HG02852 (cell line): ENCODE results near the gene ACP1.

Experiments used
- ATAC-seq: cut with Tn5 transposase; IDR thresholded peaks from one replicate; pipeline ENCODE4 v1.9.1; 2021; ENCODE audit warnings: mild to moderate bottlenecking, moderate library complexity; ENCODE audit not compliant: unreplicated experiment

Gene ACP1

DNA sequence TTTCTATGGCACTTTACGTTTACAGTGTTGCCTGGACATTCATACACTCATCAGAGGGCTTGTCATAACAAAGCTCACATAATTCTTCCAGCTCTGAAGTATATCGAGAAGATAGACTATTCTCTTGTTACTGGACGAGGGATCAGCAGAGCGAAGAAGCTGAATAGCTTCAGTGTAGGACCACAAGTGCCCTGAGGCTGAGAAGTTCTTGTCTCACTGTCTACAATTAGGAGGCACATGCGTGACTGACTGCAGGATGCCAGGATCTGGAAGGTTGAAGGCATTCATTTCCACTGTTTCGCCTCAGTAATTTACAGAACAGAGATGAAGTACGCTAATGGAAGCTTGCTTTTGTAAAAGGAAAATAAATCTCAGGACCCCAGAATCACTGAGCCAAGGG is 10.5 kb upstream of the ACP1 start:
- no peak for ATAC-seq

- no peak for ATAC-seq
These were observed 9.6 kb upstream of the ACP1 start for GRCh38 chr2:255195-255594.

GRCh38 chr2:256094-256493 is 8.7 kb upstream of the ACP1 start:
- ATAC-seq: no peak

- no peak for ATAC-seq
These were observed 7.3 kb upstream of the ACP1 start for GRCh38 chr2:257429-257828.

- no peak for ATAC-seq
These were observed 6.9 kb upstream of the ACP1 start for GRCh38 chr2:257842-258241.

DNA sequence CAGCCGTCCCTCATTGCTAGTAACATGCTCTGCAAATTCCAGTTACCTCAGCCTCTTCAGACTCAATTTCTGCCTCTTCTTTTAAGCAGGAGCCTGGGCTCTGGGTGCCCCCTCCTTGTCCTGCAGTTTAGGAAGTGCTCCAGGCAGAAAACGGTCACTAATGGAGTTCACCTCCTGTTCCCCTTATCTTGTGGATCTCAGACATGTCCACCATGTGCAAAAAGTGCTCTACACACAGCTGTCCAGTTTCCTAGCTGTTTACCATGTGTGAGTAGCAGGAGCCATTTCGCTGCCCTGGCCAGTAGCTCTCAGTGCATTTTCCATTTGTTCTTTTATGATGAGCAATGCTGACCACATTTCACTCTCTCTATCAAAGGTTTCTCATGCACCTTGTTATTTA is 5.8 kb upstream of the ACP1 start:
- no peak for ATAC-seq

DNA sequence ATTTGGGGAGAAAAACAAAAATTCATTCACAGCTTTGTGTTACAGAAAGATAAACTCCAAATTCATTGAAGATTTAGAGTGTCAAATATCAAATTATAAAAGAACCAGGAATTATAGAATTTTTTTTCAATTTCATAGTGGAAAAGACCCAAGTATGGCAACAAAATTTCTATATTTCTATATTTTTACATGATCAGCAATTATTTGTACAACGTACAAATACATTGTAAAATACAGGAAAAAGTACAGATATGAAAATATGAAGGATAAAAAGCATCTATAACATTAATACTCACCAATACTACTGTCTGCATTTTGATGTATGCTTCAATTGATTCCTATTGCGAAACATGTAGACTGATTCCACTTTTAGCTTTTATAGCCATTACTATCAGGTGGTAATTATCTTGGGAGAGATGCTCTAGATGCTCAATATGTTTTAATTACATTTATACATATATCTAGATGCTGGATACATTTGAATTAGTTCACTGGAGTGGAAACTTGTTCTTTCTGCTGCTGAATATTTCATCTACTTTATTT is 4.9 kb upstream of the ACP1 start:
- ATAC-seq: no peak

- no peak for ATAC-seq
These were observed 4.1 kb upstream of the ACP1 start for GRCh38 chr2:260507-261161.

DNA sequence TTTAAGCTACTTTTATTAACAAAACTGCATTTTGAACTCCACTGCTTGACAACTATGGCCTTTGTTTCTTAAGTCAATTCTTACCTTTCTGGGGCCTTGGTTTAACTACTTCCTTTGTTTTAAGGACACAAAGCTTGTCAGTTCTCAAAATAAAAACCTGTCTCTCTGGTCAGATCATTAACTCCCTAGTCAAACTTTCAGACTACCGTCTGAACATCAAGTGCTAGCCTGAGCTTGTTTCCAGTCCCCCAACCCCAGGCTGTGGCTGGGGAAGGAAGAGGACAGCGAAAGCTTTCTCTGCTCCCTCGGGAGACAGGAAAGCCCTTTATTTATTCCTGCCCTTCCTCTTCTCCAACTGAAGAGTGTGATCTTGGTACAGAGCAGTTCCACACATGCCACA is 2.6 kb upstream of the ACP1 start:
- no peak for ATAC-seq

DNA sequence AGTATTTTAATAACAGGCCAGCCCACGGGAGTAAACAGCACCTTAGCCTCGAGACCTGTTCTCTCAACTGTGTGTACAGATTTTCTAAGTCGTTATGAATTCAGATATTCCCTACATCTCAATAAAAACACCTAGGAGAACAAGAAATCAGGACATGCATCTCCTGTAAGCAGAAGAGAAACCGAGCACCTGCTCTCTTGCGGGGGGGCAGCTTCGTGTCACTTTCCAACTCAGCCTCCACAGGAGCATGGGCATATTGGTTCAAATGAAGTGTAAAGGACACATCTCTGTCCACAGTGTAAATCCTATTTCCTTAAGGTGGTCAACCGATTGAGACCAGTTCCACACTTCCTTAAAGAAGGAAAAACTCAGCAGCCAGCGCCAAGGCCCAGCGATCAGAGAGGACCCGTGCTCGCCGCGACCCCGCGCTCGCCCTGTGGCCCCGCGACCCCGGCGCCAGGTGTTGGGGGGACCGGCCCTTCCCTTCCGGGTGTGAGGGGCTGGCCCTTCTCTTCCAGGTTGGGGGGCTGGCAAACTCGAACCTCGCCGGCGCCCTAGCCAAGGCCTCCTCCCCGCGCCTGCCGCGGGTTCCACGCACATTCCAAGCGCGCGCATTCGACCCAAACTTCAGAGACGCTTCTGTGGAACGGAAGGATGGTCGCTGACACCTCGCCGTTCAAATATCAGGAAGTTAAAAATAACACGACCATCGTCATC is 1.6 kb upstream of the ACP1 start:
- no peak for ATAC-seq

DNA sequence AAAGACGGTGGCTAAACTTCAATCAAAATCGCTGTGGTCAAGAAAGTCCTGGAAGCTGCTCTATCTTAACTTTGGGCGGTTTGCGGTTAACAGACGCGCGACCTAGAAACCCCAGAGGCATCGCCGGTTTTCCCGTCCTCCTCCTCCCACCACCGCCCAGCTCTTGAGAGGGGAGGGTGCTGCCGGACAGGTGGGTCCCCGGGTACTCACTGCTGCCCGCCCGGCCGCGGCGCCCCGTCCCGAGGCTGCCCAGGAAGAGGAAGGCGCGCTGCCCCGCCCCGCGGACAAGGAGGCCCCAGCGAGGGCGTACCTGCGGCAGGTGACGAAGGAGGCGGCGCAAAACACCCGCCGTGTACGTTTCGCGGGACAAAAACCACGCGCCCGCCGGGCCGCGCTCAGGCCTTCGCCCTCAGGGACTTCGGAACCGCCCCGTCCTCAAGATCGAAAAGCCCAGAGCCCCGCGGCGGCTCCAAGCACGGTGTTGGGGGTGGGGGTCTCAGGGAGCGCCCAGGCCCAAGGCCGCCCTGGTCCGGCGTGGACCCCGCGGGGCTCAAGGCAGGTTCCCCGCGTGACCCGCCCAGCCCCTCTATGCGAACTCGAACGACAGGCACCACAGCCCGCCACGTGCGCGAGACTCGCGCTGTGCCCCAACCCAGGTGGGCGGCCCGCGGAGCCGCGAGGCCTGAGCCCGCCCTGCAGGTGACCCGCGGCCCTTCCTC is 814 bp upstream of the ACP1 start, which contains the start of gene SH3YL1:
Gene SH3YL1, minus strand, starts transcription at position 259 of the 719 bp plus-strand sequence. Its CDS starts 48 bp downstream, at position 211.
- peak; percentile 26 for ATAC-seq

DNA sequence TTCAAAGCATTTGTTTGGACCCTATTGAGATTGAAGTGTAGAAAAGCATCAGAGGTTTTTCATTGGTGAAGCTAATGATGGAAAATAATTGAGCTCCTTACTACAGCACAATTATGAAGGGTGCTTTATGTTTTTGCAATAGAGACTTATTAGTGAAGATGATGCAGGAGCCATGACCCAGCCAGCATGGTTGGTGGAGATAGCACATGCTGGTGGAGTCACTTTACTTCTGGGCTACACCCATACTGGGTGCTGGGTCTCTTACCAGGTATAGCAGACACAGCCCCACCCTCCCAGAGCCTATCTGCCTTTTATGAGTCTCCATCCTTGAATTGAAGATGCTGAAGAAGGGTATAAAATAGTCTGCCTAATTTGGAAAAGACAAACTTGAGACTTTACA is 3.6 kb downstream of the ACP1 start:
- ATAC-seq: no peak

DNA sequence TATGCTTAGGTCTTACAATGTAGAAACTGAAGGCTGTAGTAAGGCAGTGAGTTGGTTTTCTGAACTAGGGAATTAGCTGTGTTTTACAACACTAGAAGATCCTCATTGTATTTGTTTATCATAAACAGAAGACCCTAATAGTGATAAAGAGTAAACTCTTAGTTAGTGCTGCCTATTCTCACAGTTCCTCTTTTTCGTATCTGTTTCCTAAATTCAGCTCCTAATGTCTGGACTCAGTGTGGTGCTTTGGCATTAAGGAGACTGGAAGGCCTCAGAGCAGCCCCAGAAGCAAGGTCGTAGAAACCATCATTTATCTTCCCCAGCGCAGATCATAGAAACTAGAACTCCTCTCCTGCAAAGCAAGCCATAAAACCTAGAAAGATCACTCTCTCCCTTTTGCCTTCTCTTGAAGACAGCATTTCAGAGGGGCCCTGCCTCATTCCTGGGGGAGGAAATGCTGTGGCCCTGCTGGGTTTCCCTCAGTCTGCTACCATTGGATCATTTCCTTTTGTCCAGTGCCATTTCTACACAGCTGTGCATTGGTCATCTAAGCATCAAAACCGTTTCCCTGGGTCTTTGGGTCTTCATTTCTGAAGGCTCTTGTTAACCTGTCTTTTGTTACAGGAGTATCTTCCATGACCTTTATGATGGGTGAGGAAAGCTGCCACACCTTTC is 4.7 kb downstream of the ACP1 start:
- ATAC-seq: no peak

DNA sequence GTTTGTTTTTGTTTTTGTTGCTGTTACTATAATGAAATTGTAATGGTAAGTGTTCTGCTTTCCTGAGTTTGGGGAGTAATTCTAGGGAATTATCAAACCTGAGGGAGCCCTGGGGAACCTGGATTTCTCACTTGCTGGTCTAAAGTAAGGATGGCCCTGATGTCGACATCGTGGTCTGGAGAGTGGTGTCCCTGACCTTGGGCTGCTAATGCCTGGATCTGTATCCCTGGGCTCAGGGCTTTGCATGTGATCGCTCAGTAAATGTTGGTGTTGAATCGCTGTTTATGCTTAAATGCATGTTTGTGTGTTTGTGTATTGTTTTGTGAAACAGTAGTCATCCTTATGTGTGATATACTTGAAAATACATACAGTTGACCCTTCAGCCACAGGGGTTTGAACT is 6.1 kb downstream of the ACP1 start:
- ATAC-seq: no peak

DNA sequence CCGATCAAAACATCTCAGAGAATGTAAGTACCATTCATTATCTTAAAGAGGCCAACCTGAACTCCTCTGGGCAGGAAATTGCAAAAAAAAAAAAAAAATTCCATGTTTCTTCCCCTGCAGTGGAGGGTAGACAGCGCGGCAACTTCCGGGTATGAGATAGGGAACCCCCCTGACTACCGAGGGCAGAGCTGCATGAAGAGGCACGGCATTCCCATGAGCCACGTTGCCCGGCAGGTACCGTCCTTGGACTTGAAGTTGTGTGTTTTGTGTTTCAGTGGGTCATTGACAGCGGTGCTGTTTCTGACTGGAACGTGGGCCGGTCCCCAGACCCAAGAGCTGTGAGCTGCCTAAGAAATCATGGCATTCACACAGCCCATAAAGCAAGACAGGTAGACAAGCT is 7.2 kb downstream of the ACP1 start:
- ATAC-seq: no peak

DNA sequence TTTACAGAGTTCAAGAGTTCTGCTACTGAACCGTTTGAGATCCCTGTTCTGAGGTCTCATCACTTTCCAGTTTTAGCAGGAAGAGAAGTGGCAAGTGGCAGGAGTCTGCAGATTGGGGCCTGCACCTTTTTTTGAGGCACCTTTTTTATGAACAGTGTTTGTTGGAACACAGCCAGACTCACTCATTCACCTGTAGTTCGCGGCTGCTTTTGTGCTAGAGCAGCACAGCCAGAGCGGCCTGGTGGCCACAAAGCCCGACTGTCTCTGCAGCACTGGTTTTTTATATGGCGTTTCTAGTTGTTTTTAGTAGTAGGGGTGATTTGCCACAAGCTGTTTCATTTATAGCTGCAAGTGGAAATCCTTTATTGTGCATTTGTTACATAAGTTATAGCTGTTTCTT is 8.6 kb downstream of the ACP1 start:
- no peak for ATAC-seq

GRCh38 chr2:274503-274902 is 9.8 kb downstream of the ACP1 start:
- no peak for ATAC-seq

DNA sequence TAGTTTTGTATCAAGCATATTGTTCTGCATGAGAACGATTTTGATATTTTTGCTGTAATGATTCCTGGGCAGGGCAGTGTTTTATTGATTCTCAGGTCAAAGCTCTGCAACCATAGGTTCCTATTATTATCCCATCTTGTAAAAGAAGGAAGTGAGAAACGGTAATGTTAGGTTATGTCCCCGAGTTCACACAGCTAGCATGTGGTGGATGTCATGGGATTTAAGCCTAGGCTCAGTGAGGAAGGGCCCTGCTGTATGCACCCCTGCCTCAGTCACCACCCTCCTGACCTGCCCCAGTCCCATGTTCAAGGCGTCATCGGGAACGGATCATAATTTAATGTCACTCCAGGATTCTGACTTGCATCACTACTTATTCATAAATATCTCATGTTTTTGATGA is 10.7 kb downstream of the ACP1 start:
- ATAC-seq: peak; percentile 99

- ATAC-seq: no peak
These were observed 13.7 kb downstream of the ACP1 start for GRCh38 chr2:278312-278926.

- ATAC-seq: no peak
These were observed 14.2 kb downstream of the ACP1 start for GRCh38 chr2:278927-279320.

DNA sequence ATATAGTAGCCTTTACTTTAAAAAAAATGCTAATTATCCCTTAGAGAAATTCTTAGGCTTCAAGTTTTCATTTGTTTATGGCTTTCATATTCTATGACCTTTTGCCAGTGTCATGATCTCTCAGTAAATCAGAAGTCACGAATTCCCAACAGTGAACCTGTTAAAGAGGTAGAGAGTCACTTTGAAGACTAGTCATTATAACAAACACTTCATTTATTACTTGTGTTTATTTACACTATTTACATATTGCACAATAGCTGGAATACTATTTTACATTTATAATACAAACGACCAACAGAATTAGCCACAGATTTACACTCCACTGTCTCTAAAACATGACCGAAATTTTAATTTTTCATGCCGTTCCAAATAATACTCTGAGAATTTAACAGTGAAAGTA is 14.6 kb downstream of the ACP1 start:
- no peak for ATAC-seq
